ENCODE data around the gene WDR38. TPM values are rescaled to one million over a fixed set of nuclear protein-coding genes. Genes with fewer than 3 reads are reported as not detected.

The WDR38 gene
- polyA plus RNA-seq, 1 donor (not counting 4 experiments of a cell fraction or from before 2014, with no cell fraction given) = not detected

DNA sequence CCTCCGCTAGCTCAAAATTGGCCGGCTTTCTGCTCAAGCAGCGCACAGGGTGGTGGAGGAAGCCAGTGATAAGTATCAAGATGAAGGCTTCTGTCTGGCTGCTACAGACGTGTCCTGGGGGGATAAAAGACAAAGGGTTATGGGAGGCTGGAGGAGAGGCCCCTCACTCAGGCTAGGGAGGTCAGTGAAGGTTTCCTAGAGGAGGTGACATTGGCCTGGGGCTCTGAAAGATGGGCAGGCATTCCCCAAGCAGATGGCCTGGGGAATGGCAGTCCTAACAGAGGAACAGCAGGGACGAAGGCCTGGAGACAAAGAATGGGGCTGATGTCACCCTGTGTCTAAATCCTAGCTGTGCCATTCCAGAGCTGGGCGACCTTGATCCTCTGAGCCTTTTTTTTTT, 44.0 kb upstream of the WDR38 start:
- dilution Hi-C loops (cut with MboI; ENCODE audit: extremely low pct_ligation_motif_present, low sequenced_read_pairs) = no loop called here

DNA sequence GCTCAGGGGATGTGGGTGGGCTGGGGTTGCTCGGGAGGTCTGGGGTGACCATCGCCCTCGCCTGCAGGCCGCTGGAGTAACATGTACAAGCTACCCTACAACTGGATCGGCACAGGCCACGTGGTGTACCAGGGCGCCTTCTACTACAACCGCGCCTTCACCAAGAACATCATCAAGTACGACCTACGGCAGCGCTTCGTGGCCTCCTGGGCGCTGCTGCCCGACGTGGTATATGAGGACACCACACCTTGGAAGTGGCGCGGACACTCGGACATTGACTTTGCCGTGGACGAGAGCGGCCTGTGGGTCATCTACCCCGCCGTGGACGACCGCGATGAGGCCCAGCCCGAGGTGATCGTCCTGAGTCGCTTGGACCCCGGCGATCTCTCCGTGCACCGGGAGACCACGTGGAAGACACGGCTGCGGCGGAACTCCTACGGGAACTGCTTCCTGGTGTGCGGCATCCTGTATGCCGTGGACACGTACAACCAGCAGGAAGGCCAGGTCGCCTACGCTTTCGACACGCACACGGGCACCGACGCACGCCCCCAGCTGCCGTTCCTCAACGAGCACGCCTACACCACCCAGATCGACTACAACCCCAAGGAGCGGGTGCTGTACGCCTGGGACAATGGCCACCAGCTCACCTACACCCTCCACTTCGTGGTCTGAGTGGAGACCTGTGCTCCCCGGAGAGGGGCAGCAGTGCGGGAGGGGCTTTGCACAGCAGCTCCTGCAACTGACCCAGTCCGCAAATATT, 43.3 kb upstream of the WDR38 start:
- dilution Hi-C loops (cut with MboI; ENCODE audit: extremely low pct_ligation_motif_present, low sequenced_read_pairs) = no loop called here
- Histone ChIP-seq H3K9ac (ENCODE audit: control insufficient read depth, extremely low read depth, insufficient read depth, low read length) (no peak overlapping the region), H3K36me3 (ENCODE audit: control insufficient read depth in 2 of 2, extremely low read depth in 1 of 2, insufficient read depth in 2 of 2, low read length in 2 of 2) (no peaks in the 10 kb centered on the region), H4K20me1 (ENCODE audit: control insufficient read depth, extremely low read depth, insufficient read depth, low read length) (no peaks in the 10 kb centered on the region), H3K9me3 (ENCODE audit: control insufficient read depth, low read depth, low read length) (no peaks in the 10 kb centered on the region), H3K4me2 (ENCODE audit: control insufficient read depth, extremely low read depth, insufficient read depth, low read depth, low read length) (no peak overlapping the region), H3K4me3 (ENCODE audit: control insufficient read depth in 2 of 3, extremely low read depth in 1 of 3, insufficient read depth in 2 of 3, low read depth in 1 of 3, low read length in 3 of 3) (no peak overlapping the region), H3K27me3 (ENCODE audit: control insufficient read depth, extremely low read depth, insufficient read depth, low read length) (no peaks in the 10 kb centered on the region), H3K9me1 (ENCODE audit: control insufficient read depth, extremely low read depth, insufficient read depth, low read length) (no peaks in the 10 kb centered on the region), H3K4me1 (ENCODE audit: control insufficient read depth, extremely low read depth, insufficient read depth, low read length) (peaks cover 58% of the 10 kb centered on the region), H3K27ac (ENCODE audit: control insufficient read depth, insufficient read depth, low read length) (no peak overlapping the region), H3K79me2 (ENCODE audit: control insufficient read depth, insufficient read depth, low read length) (no peaks in the 10 kb centered on the region), H2AFZ (ENCODE audit: control insufficient read depth, low read length) (no peak overlapping the region)
- TF ChIP-seq EZH2 (IDR thresholded peaks at IDR 0.05; ENCODE audit: low read length) = no peak
- no peak for TF ChIP-seq CTCF (optimal IDR thresholded peaks at IDR 0.05 in 1 of 3, IDR thresholded peaks at IDR 0.05 in 1 of 3, conservative IDR thresholded peaks at IDR 0.05 in 1 of 3; ENCODE audit: extremely low read depth in 1 of 3, insufficient read depth in 2 of 3, low read length in 3 of 3)
- DNase-seq (ENCODE audit: low read depth, low spot score) (no peak), FAIRE-seq (no peak)

More for the DNA sequence above, 44.0 kb upstream of the WDR38 start:
- Histone ChIP-seq H3K4me1 (ENCODE audit: control insufficient read depth, extremely low read depth, insufficient read depth, low read length) (peaks cover 55% of the 10 kb centered on the region), H3K4me2 (ENCODE audit: control insufficient read depth, extremely low read depth, insufficient read depth, low read depth, low read length) (no peak overlapping the region), H4K20me1 (ENCODE audit: control insufficient read depth, extremely low read depth, insufficient read depth, low read length) (no peaks in the 10 kb centered on the region), H3K9ac (ENCODE audit: control insufficient read depth, extremely low read depth, insufficient read depth, low read length) (no peak overlapping the region), H3K9me3 (ENCODE audit: control insufficient read depth, low read depth, low read length) (no peaks in the 10 kb centered on the region), H3K27ac (ENCODE audit: control insufficient read depth, insufficient read depth, low read length) (no peak overlapping the region), H3K27me3 (ENCODE audit: control insufficient read depth, extremely low read depth, insufficient read depth, low read length) (no peaks in the 10 kb centered on the region), H3K9me1 (ENCODE audit: control insufficient read depth, extremely low read depth, insufficient read depth, low read length) (no peaks in the 10 kb centered on the region), H2AFZ (ENCODE audit: control insufficient read depth, low read length) (no peak overlapping the region), H3K4me3 (ENCODE audit: control insufficient read depth in 2 of 3, extremely low read depth in 1 of 3, insufficient read depth in 2 of 3, low read depth in 1 of 3, low read length in 3 of 3) (no peak overlapping the region), H3K79me2 (ENCODE audit: control insufficient read depth, insufficient read depth, low read length) (no peaks in the 10 kb centered on the region), H3K36me3 (ENCODE audit: control insufficient read depth in 2 of 2, extremely low read depth in 1 of 2, insufficient read depth in 2 of 2, low read length in 2 of 2) (no peaks in the 10 kb centered on the region)
- FAIRE-seq = no peak
- no peak for TF ChIP-seq EZH2 (IDR thresholded peaks at IDR 0.05; ENCODE audit: low read length)
- no peak for TF ChIP-seq CTCF (optimal IDR thresholded peaks at IDR 0.05 in 1 of 3, IDR thresholded peaks at IDR 0.05 in 1 of 3, conservative IDR thresholded peaks at IDR 0.05 in 1 of 3; ENCODE audit: extremely low read depth in 1 of 3, insufficient read depth in 2 of 3, low read length in 3 of 3)
- no peak for DNase-seq (ENCODE audit: low read depth, low spot score)

All from keratinocyte (primary cell).